ENCODE measurements around the gene TOMM70. TPM values are rescaled to one million over a fixed set of nuclear protein-coding genes. Genes with fewer than 3 reads are reported as not detected.
A peak's percentile ranks its signal among the peaks of the same experiment; 100 is the strongest.

The TOMM70 gene
- total RNA-seq, 2 donors from 2014 or later: 22.5 to 30.3 TPM

GRCh38 chr3:100427699-100428098 is 26.8 kb upstream of the TOMM70 start:
- peak overlapping the region; percentile 48 for H3K4me3 ChIP-seq
- no peaks in the 10 kb centered on the region for H3K36me3 ChIP-seq
- H3K4me1 ChIP-seq (ENCODE audit: control insufficient read depth in 1 of 2, low read depth in 2 of 2): peaks cover 6 to 32% of the 10 kb centered on the region in 2 donors
- DNase-seq (ENCODE audit: low spot score) (no peak), ATAC-seq (ENCODE audit: insufficient number of reproducible peaks, low FRiP score, low read depth) (no peak)
- TF ChIP-seq CTCF (IDR thresholded peaks at IDR 0.05): no peak
- H3K27me3 ChIP-seq (replicated peaks; ENCODE audit: insufficient read depth): no peaks in the 10 kb centered on the region
- H3K27ac ChIP-seq: peak overlapping the region in 1 of 2 donors; percentile 6
- H3K9me3 ChIP-seq: no peaks in the 10 kb centered on the region

GRCh38 chr3:100426067-100426682 is 25.3 kb upstream of the TOMM70 start:
- peaks cover 6 to 29% of the 10 kb centered on the region in 2 donors for H3K4me1 ChIP-seq (ENCODE audit: control insufficient read depth in 1 of 2, low read depth in 2 of 2)
- no peak overlapping the region for H3K4me3 ChIP-seq
- DNase-seq (ENCODE audit: low spot score) (no peak), ATAC-seq (ENCODE audit: insufficient number of reproducible peaks, low FRiP score, low read depth) (no peak)
- no peaks in the 10 kb centered on the region for H3K9me3 ChIP-seq
- H3K27ac ChIP-seq: no peak overlapping the region
- TF ChIP-seq CTCF (IDR thresholded peaks at IDR 0.05): no peak
- no peaks in the 10 kb centered on the region for H3K36me3 ChIP-seq
- H3K27me3 ChIP-seq (replicated peaks; ENCODE audit: insufficient read depth): no peaks in the 10 kb centered on the region

DNA sequence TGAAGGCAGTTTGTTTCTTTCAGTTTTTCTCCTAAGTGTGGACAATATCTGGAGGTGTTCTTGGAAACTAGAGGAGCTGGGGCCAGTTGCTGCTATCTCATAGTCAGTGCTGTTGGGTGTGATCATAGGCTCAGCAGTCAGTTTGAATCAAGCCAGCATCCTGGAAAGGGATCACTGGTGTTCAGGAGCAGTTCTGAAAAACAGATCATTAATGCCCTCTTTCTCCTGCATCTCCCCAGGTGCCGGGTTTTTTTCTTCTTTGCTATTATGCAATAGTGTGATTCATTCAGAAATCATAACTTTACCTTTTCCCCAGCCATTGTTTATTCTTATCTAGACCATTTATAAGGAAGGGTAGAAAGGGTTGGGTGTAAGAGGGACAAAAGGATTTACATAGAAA is 24.4 kb upstream of the TOMM70 start:
- ATAC-seq (ENCODE audit: insufficient number of reproducible peaks, low FRiP score, low read depth) (no peak), DNase-seq (ENCODE audit: low spot score) (no peak)
- H3K27me3 ChIP-seq (replicated peaks; ENCODE audit: insufficient read depth): no peaks in the 10 kb centered on the region
- H3K9me3 ChIP-seq: no peaks in the 10 kb centered on the region
- no peak overlapping the region for H3K4me3 ChIP-seq
- peaks cover 1 to 23% of the 10 kb centered on the region in 2 donors for H3K4me1 ChIP-seq (ENCODE audit: control insufficient read depth in 1 of 2, low read depth in 2 of 2)
- no peak overlapping the region for H3K27ac ChIP-seq
- no peaks in the 10 kb centered on the region for H3K36me3 ChIP-seq
- TF ChIP-seq CTCF (IDR thresholded peaks at IDR 0.05): no peak

GRCh38 chr3:100424261-100424660 is 23.4 kb upstream of the TOMM70 start:
- no peak for TF ChIP-seq CTCF (IDR thresholded peaks at IDR 0.05)
- no peak overlapping the region for H3K4me3 ChIP-seq
- H3K27me3 ChIP-seq (replicated peaks; ENCODE audit: insufficient read depth): no peaks in the 10 kb centered on the region
- no peaks in the 10 kb centered on the region for H3K9me3 ChIP-seq
- peaks cover 0 to 16% of the 10 kb centered on the region in 2 donors for H3K4me1 ChIP-seq (ENCODE audit: control insufficient read depth in 1 of 2, low read depth in 2 of 2)
- DNase-seq (ENCODE audit: low spot score): no peak
- no peaks in the 10 kb centered on the region for H3K36me3 ChIP-seq
- H3K27ac ChIP-seq: no peak overlapping the region
- ATAC-seq (ENCODE audit: insufficient number of reproducible peaks, low FRiP score, low read depth): no peak

DNA sequence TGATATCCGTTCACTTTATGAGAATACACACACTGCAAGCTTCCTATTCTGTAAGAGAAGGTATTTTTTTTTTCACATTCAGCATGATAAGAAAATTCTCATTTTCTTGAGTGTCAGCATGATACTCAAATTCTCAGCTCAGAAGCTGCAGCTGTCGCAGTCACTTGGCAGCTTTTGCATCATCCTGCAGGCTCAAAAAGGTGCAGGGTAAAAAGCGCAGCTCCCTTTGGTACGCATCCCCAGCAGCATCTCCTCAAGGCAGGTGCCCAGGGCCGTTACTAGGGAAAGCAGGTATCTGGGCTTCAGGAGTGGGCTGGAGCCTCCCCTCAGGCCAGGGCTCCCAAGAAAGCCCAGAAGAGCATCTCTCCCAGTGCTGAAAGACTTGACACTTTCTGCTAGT is 22.7 kb upstream of the TOMM70 start:
- Histone ChIP-seq H3K27ac (no peak overlapping the region), H3K36me3 (no peaks in the 10 kb centered on the region), H3K27me3 (replicated peaks; ENCODE audit: insufficient read depth) (no peaks in the 10 kb centered on the region), H3K4me3 (no peak overlapping the region), H3K9me3 (no peaks in the 10 kb centered on the region), H3K4me1 (ENCODE audit: control insufficient read depth in 1 of 2, low read depth in 2 of 2) (peaks cover 0 to 16% of the 10 kb centered on the region in 2 donors)
- DNase-seq (ENCODE audit: low spot score) (no peak), ATAC-seq (ENCODE audit: insufficient number of reproducible peaks, low FRiP score, low read depth) (no peak)
- no peak for TF ChIP-seq CTCF (IDR thresholded peaks at IDR 0.05)
